HEK293 (cell line): Measurements from ENCODE around the gene CADPS2.

Experiments used
- CTCF ChIA-PET: fragments of 350-600 bp; formaldehyde crosslinking; extraction: SDS; loops from one replicate; lab custom pipeline; 2021; ENCODE audit warnings: antibody characterized with exemption; lab: Yijun Ruan, JAX
- POLR2A ChIA-PET: fragments of 300-600 bp; formaldehyde crosslinking; extraction: SDS; loops from one replicate; lab custom pipeline; 2020; ENCODE audit warnings: antibody characterized with exemption, inconsistent platforms; lab: Yijun Ruan, JAX
- H3K27ac ChIP-seq: fragments of 200-500 bp; sonication (Bioruptor generic); 2 replicates; pipeline ENCODE4 v1.5.1; 2014; ENCODE audit warnings: low read depth, low read length, control low read depth, inconsistent platforms; ENCODE audit errors: extremely low read depth
- H3K36me3 ChIP-seq, 2 experiments: fragments of 200-500 bp in 1 of 2; sonication (Bioruptor generic) in 1 of 2; 1 replicate in 1 of 2; 2 replicates in 1 of 2; pipeline ENCODE4 v1.5.1; 2014 to 2017; ENCODE audit warnings: inconsistent platforms in 2 of 2, low read length in 2 of 2; ENCODE audit not compliant: control insufficient read depth in 2 of 2, insufficient read depth in 1 of 2
- H3K4me1 ChIP-seq: fragments of 200-500 bp; sonication (Bioruptor generic); 2 replicates; pipeline ENCODE4 v1.5.1; 2014; ENCODE audit warnings: mild to moderate bottlenecking, low read length, inconsistent platforms; ENCODE audit not compliant: control insufficient read depth, insufficient read depth
- H3K4me3 ChIP-seq: 2 replicates; pipeline ENCODE4 v1.5.1; 2011; ENCODE audit warnings: low read depth, mild to moderate bottlenecking, control low read depth, low read length, moderate library complexity
- H3K9me3 ChIP-seq: fragments of 200-500 bp; sonication (Bioruptor generic); 2 replicates; pipeline ENCODE4 v1.5.1; 2014; ENCODE audit warnings: low read depth, low read length, inconsistent platforms; ENCODE audit not compliant: control insufficient read depth, insufficient read depth
- PATZ1 ChIP-seq: fragments of 450-650 bp; formaldehyde crosslinking; IDR thresholded peaks from 2 replicates; pipeline ENCODE4 v1.5.1; 2016; ENCODE audit warnings: missing biosample characterization, missing genetic modification characterization
- PRDM1 ChIP-seq: fragments of 450-650 bp; formaldehyde crosslinking; IDR thresholded peaks from 2 replicates; pipeline ENCODE4; 2016; ENCODE audit warnings: missing biosample characterization, missing genetic modification characterization
- RBAK ChIP-seq: fragments of 450-650 bp; formaldehyde crosslinking; IDR thresholded peaks from 2 replicates; pipeline ENCODE4 v1.5.1; 2016; ENCODE audit warnings: missing biosample characterization, missing genetic modification characterization
- SCRT2 ChIP-seq: fragments of 450-650 bp; formaldehyde crosslinking; IDR thresholded peaks from 2 replicates; pipeline ENCODE4 v1.5.1; 2016; ENCODE audit warnings: missing biosample characterization, missing genetic modification characterization
- SETDB1 ChIP-seq: IDR thresholded peaks from one replicate; pipeline ENCODE4 v1.6.1; 2017; ENCODE audit warnings: mild to moderate bottlenecking, low read length, moderate library complexity, mixed read lengths; ENCODE audit not compliant: insufficient read length
- TCF7L2 ChIP-seq: IDR thresholded peaks from 2 replicates; pipeline ENCODE4 v1.6.1; 2011; ENCODE audit warnings: low read depth, mild to moderate bottlenecking, inconsistent platforms, low read length, moderate library complexity, borderline replicate concordance
- ZFHX2 ChIP-seq: fragments of 450-650 bp; formaldehyde crosslinking; conservative IDR thresholded peaks from 2 replicates; pipeline ENCODE4 v1.5.1; 2016; ENCODE audit warnings: missing biosample characterization, missing genetic modification characterization
- ZFP37 ChIP-seq: fragments of 450-650 bp; formaldehyde crosslinking; IDR thresholded peaks from 2 replicates; pipeline ENCODE4 v1.5.1; 2016; ENCODE audit warnings: missing biosample characterization, missing genetic modification characterization
- ZNF138 ChIP-seq: fragments of 450-650 bp; formaldehyde crosslinking; IDR thresholded peaks from 2 replicates; pipeline ENCODE4 v1.5.1; 2016; ENCODE audit warnings: missing biosample characterization, missing genetic modification characterization, borderline replicate concordance
- ZNF140 ChIP-seq: fragments of 450-650 bp; formaldehyde crosslinking; IDR thresholded peaks from 2 replicates; pipeline ENCODE4 v1.5.1; 2016; ENCODE audit warnings: missing biosample characterization, missing genetic modification characterization
- ZNF146 ChIP-seq: fragments of 450-650 bp; formaldehyde crosslinking; IDR thresholded peaks from 2 replicates; pipeline ENCODE4 v1.5.1; 2016; ENCODE audit warnings: missing biosample characterization, missing genetic modification characterization
- ZNF148 ChIP-seq: fragments of 450-650 bp; formaldehyde crosslinking; IDR thresholded peaks from 2 replicates; pipeline ENCODE4 v1.5.0; 2017; ENCODE audit warnings: missing biosample characterization, missing genetic modification characterization, borderline replicate concordance
- ZNF221 ChIP-seq: fragments of 450-650 bp; formaldehyde crosslinking; IDR thresholded peaks from 2 replicates; pipeline ENCODE4 v1.5.1; 2017; ENCODE audit warnings: missing biosample characterization, missing genetic modification characterization, borderline replicate concordance
- ZNF26 ChIP-seq: fragments of 450-650 bp; formaldehyde crosslinking; IDR thresholded peaks from 2 replicates; pipeline ENCODE4 v1.5.1; 2016; ENCODE audit warnings: missing biosample characterization, missing genetic modification characterization
- ZNF302 ChIP-seq: fragments of 450-650 bp; formaldehyde crosslinking; IDR thresholded peaks from 2 replicates; pipeline ENCODE4 v1.5.1; 2016; ENCODE audit warnings: missing biosample characterization, missing genetic modification characterization, low read depth
- ZNF362 ChIP-seq: fragments of 450-650 bp; formaldehyde crosslinking; IDR thresholded peaks from 2 replicates; pipeline ENCODE4 v1.5.1; 2016; ENCODE audit warnings: missing biosample characterization, missing genetic modification characterization
- ZNF426 ChIP-seq: fragments of 450-650 bp; formaldehyde crosslinking; IDR thresholded peaks from 2 replicates; pipeline ENCODE4 v1.5.1; 2017; ENCODE audit warnings: missing biosample characterization, missing genetic modification characterization, mild to moderate bottlenecking, inconsistent platforms, moderate library complexity
- ZNF529 ChIP-seq: fragments of 450-650 bp; formaldehyde crosslinking; IDR thresholded peaks from 2 replicates; pipeline ENCODE4 v1.5.1; 2017; ENCODE audit warnings: missing genetic modification characterization, missing biosample characterization; ENCODE audit not compliant: insufficient replicate concordance
- ZNF530 ChIP-seq: fragments of 450-650 bp; formaldehyde crosslinking; IDR thresholded peaks from 2 replicates; pipeline ENCODE4 v1.5.1; 2016; ENCODE audit warnings: low read depth, missing biosample characterization, missing genetic modification characterization
- ZNF76 ChIP-seq: fragments of 450-650 bp; formaldehyde crosslinking; IDR thresholded peaks from 2 replicates; pipeline ENCODE4; 2016; ENCODE audit warnings: low read depth, missing biosample characterization, missing genetic modification characterization, borderline replicate concordance
- ZNF768 ChIP-seq: fragments of 450-650 bp; formaldehyde crosslinking; IDR thresholded peaks from 2 replicates; pipeline ENCODE4 v1.5.1; 2018; ENCODE audit warnings: missing biosample characterization, mild to moderate bottlenecking, missing genetic modification characterization
- ZNF791 ChIP-seq: fragments of 450-650 bp; formaldehyde crosslinking; IDR thresholded peaks from 2 replicates; pipeline ENCODE4 v1.5.1; 2016; ENCODE audit warnings: missing biosample characterization, missing genetic modification characterization
- ZSCAN16 ChIP-seq: fragments of 450-650 bp; formaldehyde crosslinking; IDR thresholded peaks from 2 replicates; pipeline ENCODE4 v1.5.1; 2016; ENCODE audit warnings: missing biosample characterization, missing genetic modification characterization
- TF ChIP-seq, protein P1 (sequence below): fragments of 450-650 bp; formaldehyde crosslinking; IDR thresholded peaks from 2 replicates; pipeline ENCODE4 v1.5.1; 2016; ENCODE audit warnings: missing biosample characterization, missing genetic modification characterization, low read depth
- TF ChIP-seq, protein P2 (sequence below): fragments of 450-650 bp; formaldehyde crosslinking; IDR thresholded peaks from 2 replicates; pipeline ENCODE4 v1.5.1; 2016; ENCODE audit warnings: missing biosample characterization, missing genetic modification characterization, borderline replicate concordance

Gene CADPS2

DNA sequence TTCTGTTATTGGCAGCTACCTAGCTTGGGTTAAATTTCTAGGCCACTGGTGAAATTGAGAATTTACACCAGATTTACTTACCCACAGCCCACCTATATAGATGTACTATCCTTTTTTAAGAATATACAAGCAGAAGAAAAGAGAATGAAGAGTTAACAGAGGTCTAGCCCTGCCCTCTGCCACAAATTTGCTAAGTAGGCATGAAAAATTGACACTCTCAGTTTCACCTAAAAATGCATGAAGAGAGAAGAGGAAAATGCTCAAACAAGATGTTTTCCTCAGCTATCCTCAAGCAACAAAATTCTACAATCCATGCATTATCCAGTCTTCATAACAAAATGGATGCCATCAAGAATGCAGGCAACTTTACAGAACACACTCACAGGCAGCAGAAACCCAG is 158.9 kb downstream of the CADPS2 start (continued):
- TF ChIP-seq ZNF426 (no peak), ZNF791 (tag by site-specific recombination) (no peak)

DNA sequence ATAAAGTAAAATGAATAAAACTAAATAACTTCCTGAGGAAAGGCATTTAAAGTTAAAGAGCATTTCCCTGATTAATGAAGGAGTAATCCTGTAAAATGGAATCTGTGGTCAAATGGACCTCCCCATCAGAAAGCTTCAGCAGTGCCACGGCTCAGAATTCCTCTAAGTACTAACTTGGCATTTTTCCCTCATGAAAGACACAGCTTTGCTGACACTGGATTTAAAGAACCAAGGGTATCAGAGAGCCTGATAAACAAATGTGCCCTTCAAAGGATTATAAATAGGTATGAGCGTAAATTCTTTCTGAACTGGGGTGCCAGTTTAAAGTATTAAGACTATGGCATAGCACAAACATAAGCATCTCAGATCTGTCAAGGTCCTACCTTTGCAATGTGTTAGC is 159.4 kb downstream of the CADPS2 start:
- Histone ChIP-seq H3K27ac (no peak overlapping the region), H3K4me3 (no peak overlapping the region), H3K9me3 (no peaks in the 10 kb centered on the region), H3K4me1 (no peaks in the 10 kb centered on the region), H3K36me3 (no peaks in the 10 kb centered on the region)
- POLR2A ChIA-PET, result no interaction called here
- CTCF ChIA-PET, result interaction anchor here (0.7 kb wide), 2 partner anchors 28 to 48 kb away, joined by 3 read pairs; no protein-coding TSS in a partner anchor
- TF ChIP-seq, protein P1, sequence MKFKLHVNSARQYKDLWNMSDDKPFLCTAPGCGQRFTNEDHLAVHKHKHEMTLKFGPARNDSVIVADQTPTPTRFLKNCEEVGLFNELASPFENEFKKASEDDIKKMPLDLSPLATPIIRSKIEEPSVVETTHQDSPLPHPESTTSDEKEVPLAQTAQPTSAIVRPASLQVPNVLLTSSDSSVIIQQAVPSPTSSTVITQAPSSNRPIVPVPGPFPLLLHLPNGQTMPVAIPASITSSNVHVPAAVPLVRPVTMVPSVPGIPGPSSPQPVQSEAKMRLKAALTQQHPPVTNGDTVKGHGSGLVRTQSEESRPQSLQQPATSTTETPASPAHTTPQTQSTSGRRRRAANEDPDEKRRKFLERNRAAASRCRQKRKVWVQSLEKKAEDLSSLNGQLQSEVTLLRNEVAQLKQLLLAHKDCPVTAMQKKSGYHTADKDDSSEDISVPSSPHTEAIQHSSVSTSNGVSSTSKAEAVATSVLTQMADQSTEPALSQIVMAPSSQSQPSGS (tag by site-specific recombination), result no peak
- TF ChIP-seq PATZ1, result no peak
- no peak for TF ChIP-seq ZNF76 (tag by site-specific recombination)
- TF ChIP-seq ZNF768, result no peak
- no peak for TF ChIP-seq ZNF138 (tag by site-specific recombination)
- TF ChIP-seq ZNF362 (tag by site-specific recombination), result no peak
- no peak for TF ChIP-seq SCRT2 (tag by site-specific recombination)
- no peak for TF ChIP-seq PRDM1 (tag by site-specific recombination)
- no peak for TF ChIP-seq ZNF146 (tag by site-specific recombination)
- TF ChIP-seq ZNF140 (tag by site-specific recombination), result no peak
- TF ChIP-seq ZFP37 (tag by site-specific recombination), result no peak
- no peak for TF ChIP-seq ZNF530 (tag by site-specific recombination)
- no peak for TF ChIP-seq ZNF221 (tag by site-specific recombination)
- no peak for TF ChIP-seq ZSCAN16

GRCh38 chr7:122724366-122724765 is 161.9 kb downstream of the CADPS2 start:
- Histone ChIP-seq H3K27ac (no peak overlapping the region), H3K36me3 (no peaks in the 10 kb centered on the region), H3K4me3 (no peak overlapping the region), H3K9me3 (no peaks in the 10 kb centered on the region), H3K4me1 (no peaks in the 10 kb centered on the region)
- CTCF ChIA-PET, result no interaction called here
- POLR2A ChIA-PET, result no interaction called here
- TF ChIP-seq ZFHX2 (tag by site-specific recombination) (no peak), ZNF76 (tag by site-specific recombination) (no peak), RBAK (no peak), ZNF529 (no peak), SETDB1 (no peak), ZNF26 (no peak), ZNF148 (tag by site-specific recombination) (no peak), ZNF302 (no peak), TCF7L2 (no peak)
- TF ChIP-seq, protein P2, sequence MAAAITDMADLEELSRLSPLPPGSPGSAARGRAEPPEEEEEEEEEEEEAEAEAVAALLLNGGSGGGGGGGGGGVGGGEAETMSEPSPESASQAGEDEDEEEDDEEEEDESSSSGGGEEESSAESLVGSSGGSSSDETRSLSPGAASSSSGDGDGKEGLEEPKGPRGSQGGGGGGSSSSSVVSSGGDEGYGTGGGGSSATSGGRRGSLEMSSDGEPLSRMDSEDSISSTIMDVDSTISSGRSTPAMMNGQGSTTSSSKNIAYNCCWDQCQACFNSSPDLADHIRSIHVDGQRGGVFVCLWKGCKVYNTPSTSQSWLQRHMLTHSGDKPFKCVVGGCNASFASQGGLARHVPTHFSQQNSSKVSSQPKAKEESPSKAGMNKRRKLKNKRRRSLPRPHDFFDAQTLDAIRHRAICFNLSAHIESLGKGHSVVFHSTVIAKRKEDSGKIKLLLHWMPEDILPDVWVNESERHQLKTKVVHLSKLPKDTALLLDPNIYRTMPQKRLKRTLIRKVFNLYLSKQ (tag by site-specific recombination), result no peak
